ENCODE results near the gene EGFL7. TPM values are rescaled to one million over a fixed set of nuclear protein-coding genes. Genes with fewer than 3 reads are reported as not detected.

The EGFL7 gene
- total RNA-seq, 1 donor from 2014 or later: 2.5 TPM

DNA sequence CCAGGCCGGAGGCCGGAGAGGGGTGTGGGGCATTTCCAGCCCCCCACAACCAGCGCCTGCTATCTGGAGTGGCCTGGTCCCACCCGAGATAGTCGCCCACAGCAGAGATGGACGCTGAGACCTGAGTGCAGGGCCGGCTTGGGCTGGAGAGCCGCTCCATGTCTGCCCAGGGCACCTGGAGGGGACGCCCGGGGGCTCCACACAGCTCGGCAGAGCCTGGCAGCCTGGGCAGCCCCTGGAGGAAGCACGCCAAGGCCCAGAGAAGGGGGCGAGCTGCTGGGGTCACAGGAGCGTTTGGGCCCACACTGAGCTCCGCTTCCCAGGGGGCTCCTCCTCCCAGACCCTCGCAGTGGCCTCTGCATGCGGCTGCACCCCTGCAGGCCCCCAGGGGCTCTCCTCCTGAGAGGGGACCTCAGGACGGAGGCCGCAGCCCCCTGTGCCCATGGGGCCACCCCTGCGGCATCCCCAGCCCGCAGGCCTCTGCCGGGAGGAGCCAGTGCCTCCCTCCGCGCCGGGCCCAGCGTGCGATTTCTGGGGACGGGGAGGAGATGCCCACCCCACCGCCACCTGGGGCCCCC lies 42.2 kb upstream of the EGFL7 start:
- no peak overlapping the region for H3K4me3 Mint-ChIP-seq
- peaks cover 3% of the 10 kb centered on the region for H3K27me3 Mint-ChIP-seq (ENCODE audit: insufficient read depth)
- no peak for DNase-seq (ENCODE audit: low spot score)
- H3K4me1 Mint-ChIP-seq (ENCODE audit: low read depth): no peaks in the 10 kb centered on the region
- no peaks in the 10 kb centered on the region for H3K9me3 Mint-ChIP-seq
- H3K27ac Mint-ChIP-seq: no peak overlapping the region
- no peaks in the 10 kb centered on the region for H3K36me3 Mint-ChIP-seq (ENCODE audit: low read depth)
- intact Hi-C loops (cut with micrococcal nuclease): no loop called here

GRCh38 chr9:136621019-136621733 lies 41.5 kb upstream of the EGFL7 start:
- Mint-ChIP-seq H3K4me3 (no peak overlapping the region), H3K4me1 (ENCODE audit: low read depth) (no peaks in the 10 kb centered on the region), H3K27me3 (ENCODE audit: insufficient read depth) (peaks cover 5% of the 10 kb centered on the region), H3K36me3 (ENCODE audit: low read depth) (no peaks in the 10 kb centered on the region), H3K9me3 (no peaks in the 10 kb centered on the region), H3K27ac (no peak overlapping the region)
- intact Hi-C loops (cut with micrococcal nuclease): no loop called here
- DNase-seq (ENCODE audit: low spot score): no peak

DNA sequence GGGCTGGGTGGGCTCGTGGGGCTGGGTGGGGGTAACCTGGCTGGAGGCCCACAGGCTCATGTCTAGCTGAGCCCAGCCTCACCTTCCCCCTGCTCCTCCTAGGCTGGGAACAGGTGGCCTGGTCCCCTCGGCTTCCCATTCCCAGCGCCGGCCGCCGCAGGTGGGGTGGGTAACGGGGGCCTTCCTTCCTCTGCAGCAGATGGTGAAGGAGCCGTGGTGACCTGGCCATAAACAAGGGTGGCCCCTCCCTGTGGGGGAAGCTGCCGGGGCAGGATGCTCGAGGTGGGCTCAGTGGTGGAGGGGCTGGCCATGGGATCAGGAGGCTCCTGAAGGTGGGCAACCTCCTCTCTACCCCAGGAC lies 41.0 kb upstream of the EGFL7 start:
- intact Hi-C loops (cut with micrococcal nuclease): no loop called here

DNA sequence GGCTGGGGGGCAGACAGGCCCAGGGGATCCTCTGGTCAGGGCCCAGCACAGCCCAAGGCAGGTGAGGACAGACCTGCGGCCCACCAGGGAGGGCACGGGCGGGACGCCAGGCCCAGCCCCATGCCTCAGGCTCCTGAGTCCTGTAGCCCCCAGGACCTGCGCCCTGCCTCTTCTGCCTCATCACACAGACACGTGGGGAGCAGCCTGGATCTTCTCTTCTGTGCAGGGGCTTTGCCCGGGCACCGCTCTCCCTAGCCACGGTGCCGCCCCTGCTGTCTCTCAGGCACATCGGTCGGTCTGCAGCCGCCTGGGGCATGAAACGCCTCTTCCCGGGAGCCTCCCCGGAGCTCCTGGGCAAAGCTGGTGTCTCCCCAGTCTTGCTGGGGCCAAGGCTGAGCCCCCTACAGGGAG lies 40.2 kb upstream of the EGFL7 start:
- H3K27me3 Mint-ChIP-seq (ENCODE audit: insufficient read depth): peaks cover 5% of the 10 kb centered on the region
- H3K9me3 Mint-ChIP-seq: no peaks in the 10 kb centered on the region
- no peaks in the 10 kb centered on the region for H3K36me3 Mint-ChIP-seq (ENCODE audit: low read depth)
- intact Hi-C loops (cut with micrococcal nuclease): no loop called here
- no peak overlapping the region for H3K4me3 Mint-ChIP-seq
- no peak overlapping the region for H3K27ac Mint-ChIP-seq
- no peak for DNase-seq (ENCODE audit: low spot score)
- no peaks in the 10 kb centered on the region for H3K4me1 Mint-ChIP-seq (ENCODE audit: low read depth)

More for the DNA sequence above, 41.0 kb upstream of the EGFL7 start:
- Mint-ChIP-seq H3K4me3 (no peak overlapping the region), H3K36me3 (ENCODE audit: low read depth) (no peaks in the 10 kb centered on the region), H3K9me3 (no peaks in the 10 kb centered on the region), H3K27ac (no peak overlapping the region), H3K27me3 (ENCODE audit: insufficient read depth) (peaks cover 5% of the 10 kb centered on the region), H3K4me1 (ENCODE audit: low read depth) (no peaks in the 10 kb centered on the region)
- DNase-seq (ENCODE audit: low spot score): no peak

DNA sequence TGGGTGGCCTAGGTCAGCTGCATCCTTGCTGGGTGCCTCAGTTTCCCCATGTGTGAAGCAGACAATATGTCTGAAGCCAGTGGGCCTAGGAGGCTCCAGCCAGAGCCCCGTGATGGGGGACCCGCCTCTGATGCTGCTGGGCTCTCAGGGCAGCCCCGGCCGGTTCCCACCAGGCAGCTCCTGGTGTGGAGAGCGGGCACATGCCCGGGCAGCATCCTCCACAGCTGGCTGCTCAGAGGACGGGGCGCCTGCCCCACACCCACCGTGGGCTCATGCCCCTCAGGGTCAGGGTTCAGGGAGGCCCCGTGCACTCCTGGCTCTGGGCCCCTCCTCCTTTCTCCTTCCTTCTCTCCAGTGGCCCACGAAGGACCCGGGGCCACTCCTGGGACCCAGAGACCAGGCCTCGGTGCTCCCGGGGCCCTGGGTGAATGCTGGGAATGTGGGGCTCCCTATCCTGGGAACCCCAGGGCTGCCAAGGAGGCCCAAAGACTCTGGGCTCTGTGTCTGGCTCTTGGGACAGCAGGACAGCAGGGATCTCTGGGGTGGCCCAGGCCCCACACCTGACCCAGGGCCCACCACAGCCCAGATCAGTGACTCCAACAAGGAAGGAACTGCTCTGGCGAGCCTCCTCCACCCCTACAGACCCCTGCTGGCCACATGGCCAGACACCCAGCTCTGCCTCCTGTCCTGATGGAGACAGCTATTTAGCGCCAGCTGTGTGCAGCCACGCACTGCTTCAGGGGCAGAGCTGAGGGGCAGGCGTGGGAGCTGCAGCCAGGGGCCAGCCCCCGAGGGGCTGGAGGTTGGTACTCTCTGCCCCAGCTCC lies 39.5 kb upstream of the EGFL7 start:
- DNase-seq (ENCODE audit: low spot score): no peak
- H3K4me3 Mint-ChIP-seq: no peak overlapping the region
- no peaks in the 10 kb centered on the region for H3K4me1 Mint-ChIP-seq (ENCODE audit: low read depth)
- H3K27ac Mint-ChIP-seq: no peak overlapping the region
- intact Hi-C loops (cut with micrococcal nuclease): no loop called here
- H3K9me3 Mint-ChIP-seq: no peaks in the 10 kb centered on the region
- peaks cover 9% of the 10 kb centered on the region for H3K27me3 Mint-ChIP-seq (ENCODE audit: insufficient read depth)
- no peaks in the 10 kb centered on the region for H3K36me3 Mint-ChIP-seq (ENCODE audit: low read depth)

DNA sequence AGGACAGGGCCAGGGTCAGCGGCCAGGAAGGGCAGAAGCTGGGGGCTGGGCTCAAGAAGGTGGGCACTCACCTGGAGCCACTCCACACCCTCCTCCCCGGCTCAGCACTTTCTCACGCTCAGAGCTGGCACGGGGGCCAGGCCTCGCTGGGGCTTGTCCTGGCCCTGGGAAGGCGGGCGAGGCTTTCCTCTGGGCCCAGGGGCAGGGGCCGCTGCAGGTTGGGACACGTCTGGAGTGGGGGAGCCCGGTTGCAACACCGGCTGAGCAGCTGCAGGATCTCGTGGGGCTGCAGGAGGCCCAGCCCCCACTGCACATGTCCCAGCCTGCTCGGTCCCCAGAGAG lies 38.9 kb upstream of the EGFL7 start:
- Mint-ChIP-seq H3K4me1 (ENCODE audit: low read depth) (no peaks in the 10 kb centered on the region), H3K4me3 (no peak overlapping the region), H3K9me3 (no peaks in the 10 kb centered on the region), H3K27me3 (ENCODE audit: insufficient read depth) (peaks cover 9% of the 10 kb centered on the region), H3K27ac (no peak overlapping the region), H3K36me3 (ENCODE audit: low read depth) (no peaks in the 10 kb centered on the region)
- intact Hi-C loops (cut with micrococcal nuclease): no loop called here
- no peak for DNase-seq (ENCODE audit: low spot score)

- Mint-ChIP-seq H3K27me3 (ENCODE audit: insufficient read depth) (peaks cover 7% of the 10 kb centered on the region), H3K27ac (no peak overlapping the region), H3K9me3 (no peaks in the 10 kb centered on the region), H3K4me1 (ENCODE audit: low read depth) (no peaks in the 10 kb centered on the region), H3K4me3 (no peak overlapping the region), H3K36me3 (ENCODE audit: low read depth) (no peaks in the 10 kb centered on the region)
- DNase-seq (ENCODE audit: low spot score): no peak
- intact Hi-C loops (cut with micrococcal nuclease): no loop called here
Measured at GRCh38 chr9:136624184-136624951, 38.3 kb upstream of the EGFL7 start.

GRCh38 chr9:136625101-136626065 lies 37.3 kb upstream of the EGFL7 start:
- no peak overlapping the region for H3K27ac Mint-ChIP-seq
- no peaks in the 10 kb centered on the region for H3K4me1 Mint-ChIP-seq (ENCODE audit: low read depth)
- peaks cover 7% of the 10 kb centered on the region for H3K27me3 Mint-ChIP-seq (ENCODE audit: insufficient read depth)
- intact Hi-C loops (cut with micrococcal nuclease): no loop called here
- no peak for DNase-seq (ENCODE audit: low spot score)
- H3K9me3 Mint-ChIP-seq: no peaks in the 10 kb centered on the region
- no peak overlapping the region for H3K4me3 Mint-ChIP-seq
- no peaks in the 10 kb centered on the region for H3K36me3 Mint-ChIP-seq (ENCODE audit: low read depth)

DNA sequence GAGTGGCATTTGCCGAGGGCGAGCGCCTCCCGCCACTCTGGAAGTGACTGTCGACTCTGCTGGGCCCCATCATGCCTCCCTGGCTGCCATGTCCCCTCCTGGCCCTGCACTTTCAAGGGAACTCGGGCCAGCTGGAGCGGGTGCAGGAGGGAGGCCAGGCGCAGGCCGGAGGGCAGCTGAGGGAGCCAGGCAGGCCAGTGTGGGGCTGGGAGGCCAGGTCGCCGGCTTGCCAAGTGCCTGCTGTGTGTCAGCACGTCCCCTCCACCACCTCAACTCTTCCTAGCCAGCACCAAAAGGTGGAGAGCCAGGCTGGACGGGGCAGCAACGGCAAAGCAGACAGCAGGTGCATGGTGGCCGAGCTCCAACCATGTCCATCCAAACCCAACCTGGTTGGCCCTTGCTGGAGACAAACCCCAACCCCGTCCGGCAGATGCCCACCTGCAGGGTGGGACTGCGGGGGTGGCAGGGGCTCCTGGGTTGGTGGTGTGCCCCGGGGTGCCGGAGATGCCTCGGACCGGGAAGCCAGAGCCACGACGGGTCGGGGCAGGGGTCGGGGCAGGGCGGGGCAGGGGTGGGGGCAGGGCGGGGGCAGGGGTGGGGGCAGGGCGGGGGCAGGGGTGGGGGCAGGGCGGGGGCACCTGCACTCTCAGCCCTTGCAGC lies 36.5 kb upstream of the EGFL7 start:
- no peaks in the 10 kb centered on the region for H3K36me3 Mint-ChIP-seq (ENCODE audit: low read depth)
- intact Hi-C loops (cut with micrococcal nuclease): no loop called here
- no peaks in the 10 kb centered on the region for H3K4me1 Mint-ChIP-seq (ENCODE audit: low read depth)
- DNase-seq (ENCODE audit: low spot score): no peak
- no peak overlapping the region for H3K27ac Mint-ChIP-seq
- H3K4me3 Mint-ChIP-seq: no peak overlapping the region
- no peaks in the 10 kb centered on the region for H3K9me3 Mint-ChIP-seq
- peaks cover 7% of the 10 kb centered on the region for H3K27me3 Mint-ChIP-seq (ENCODE audit: insufficient read depth)

DNA sequence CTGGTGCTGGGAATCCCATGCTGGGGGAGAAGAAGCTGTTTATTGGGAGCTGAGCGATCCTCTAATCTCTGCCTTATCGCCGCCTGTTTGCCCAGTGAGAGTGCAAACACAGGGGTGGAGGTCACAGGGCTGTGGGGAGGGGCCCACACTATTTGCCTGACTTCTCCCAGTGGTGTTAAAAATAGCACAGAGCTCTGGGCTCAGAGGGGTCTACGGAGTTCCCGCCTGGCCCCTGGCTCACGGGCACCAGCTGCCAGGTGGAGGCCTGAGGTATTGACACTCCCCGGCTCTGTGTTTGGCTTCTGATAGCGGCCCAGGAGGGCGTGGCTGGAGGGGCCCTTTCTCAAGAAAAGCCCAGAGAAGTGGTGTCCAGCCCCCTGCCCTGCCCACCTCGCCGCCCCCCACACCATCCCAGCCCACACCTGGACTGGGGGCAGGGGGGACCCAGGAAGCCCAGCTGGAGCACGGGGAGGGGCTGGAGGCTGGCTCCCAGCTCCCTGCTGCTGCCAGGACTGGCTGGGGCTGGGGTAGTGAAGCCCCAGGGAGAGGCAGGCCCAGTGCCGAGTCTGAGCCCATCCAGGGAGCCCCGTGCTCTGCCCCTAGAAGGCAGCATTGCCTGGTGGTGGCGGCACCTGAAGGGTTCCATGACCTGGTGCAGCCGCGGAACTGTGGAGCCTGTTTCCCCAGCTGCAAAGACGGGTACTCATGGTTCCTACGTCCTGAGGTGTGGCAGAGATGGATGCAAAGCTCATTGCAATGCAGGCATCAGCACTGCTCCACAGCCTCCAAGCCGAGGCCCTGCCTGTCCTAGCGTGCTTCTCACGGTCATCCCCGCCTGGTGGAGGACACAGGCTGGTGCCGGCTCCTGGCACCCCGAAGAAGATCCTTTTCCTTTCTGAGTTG lies 35.7 kb upstream of the EGFL7 start:
- intact Hi-C loops (cut with micrococcal nuclease): no loop called here
- no peaks in the 10 kb centered on the region for H3K9me3 Mint-ChIP-seq
- peaks cover 7% of the 10 kb centered on the region for H3K27me3 Mint-ChIP-seq (ENCODE audit: insufficient read depth)
- no peak overlapping the region for H3K27ac Mint-ChIP-seq
- no peak overlapping the region for H3K4me3 Mint-ChIP-seq
- no peaks in the 10 kb centered on the region for H3K4me1 Mint-ChIP-seq (ENCODE audit: low read depth)
- H3K36me3 Mint-ChIP-seq (ENCODE audit: low read depth): no peaks in the 10 kb centered on the region
- no peak for DNase-seq (ENCODE audit: low spot score)

DNA sequence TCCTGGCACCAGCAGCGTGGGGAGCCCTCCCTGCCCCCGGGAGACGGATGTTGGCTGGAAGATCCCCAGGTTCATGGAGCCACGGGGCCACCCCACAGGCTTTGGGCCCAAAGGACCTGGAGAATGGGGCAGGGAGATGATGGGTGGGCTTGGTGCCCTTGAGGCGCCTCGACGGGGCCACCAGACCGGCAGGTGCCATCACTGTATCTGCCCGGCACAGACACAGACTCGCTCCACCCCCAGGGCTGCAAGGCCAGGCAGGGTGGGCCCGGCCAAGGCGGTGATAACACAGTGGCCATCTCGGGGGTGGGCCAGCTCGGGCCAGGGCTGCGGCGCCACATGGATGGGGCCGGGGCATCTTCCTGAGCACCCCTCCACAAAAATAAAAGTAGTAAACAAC lies 35.0 kb upstream of the EGFL7 start:
- H3K4me3 Mint-ChIP-seq: no peak overlapping the region
- intact Hi-C loops (cut with micrococcal nuclease): no loop called here

More for the DNA sequence above, 35.0 kb upstream of the EGFL7 start:
- H3K9me3 Mint-ChIP-seq: no peaks in the 10 kb centered on the region
- no peak for DNase-seq (ENCODE audit: low spot score)
- H3K4me1 Mint-ChIP-seq (ENCODE audit: low read depth): no peaks in the 10 kb centered on the region
- H3K36me3 Mint-ChIP-seq (ENCODE audit: low read depth): no peaks in the 10 kb centered on the region
- H3K27me3 Mint-ChIP-seq (ENCODE audit: insufficient read depth): peaks cover 7% of the 10 kb centered on the region
- H3K27ac Mint-ChIP-seq: no peak overlapping the region
